GM18861 (cell line): Measurements from ENCODE around the gene ARHGEF10L.

Experiments used
- ATAC-seq: cut with Tn5 transposase; IDR thresholded peaks from one replicate; pipeline ENCODE4 v1.9.1; 2021; ENCODE audit not compliant: unreplicated experiment

The ARHGEF10L gene

DNA sequence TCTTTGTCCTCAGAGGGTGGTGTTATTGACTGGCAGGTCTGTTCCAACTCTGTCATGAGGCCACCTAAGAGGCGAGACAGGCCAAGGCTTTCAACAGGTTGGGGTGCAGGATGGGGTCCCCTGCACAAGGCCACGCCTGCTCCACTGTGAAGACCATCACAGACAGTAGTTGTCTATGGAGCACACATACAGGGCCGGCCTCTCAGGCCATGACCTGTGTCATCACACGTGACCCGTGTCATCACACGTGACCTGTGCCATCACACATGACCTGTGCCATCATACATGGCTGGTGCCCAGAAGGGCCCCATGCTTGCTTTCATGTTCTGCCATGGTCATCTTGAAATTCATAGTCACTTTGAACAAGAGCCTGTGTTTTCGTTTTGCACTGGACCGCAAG is 91.9 kb downstream of the ARHGEF10L start:
- no peak for ATAC-seq

DNA sequence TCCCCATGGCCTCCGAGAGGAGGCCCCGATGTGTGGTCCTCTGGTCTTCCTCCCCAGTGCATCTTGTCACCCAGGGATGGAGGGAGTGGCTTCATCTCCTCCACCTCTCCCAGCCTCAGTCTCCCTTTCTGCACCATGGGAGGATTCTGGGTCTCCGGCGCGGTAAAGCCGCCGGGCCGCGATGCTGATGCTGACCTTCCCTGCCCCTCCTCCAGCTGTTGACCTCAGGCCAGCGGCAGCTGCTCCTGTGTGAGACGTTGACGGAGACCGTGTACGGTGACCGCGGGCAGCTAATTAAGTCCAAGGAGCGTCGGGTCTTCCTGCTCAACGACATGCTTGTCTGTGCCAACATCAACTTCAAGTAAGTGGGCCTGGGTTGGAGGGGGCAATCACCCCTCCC is 92.6 kb downstream of the ARHGEF10L start:
- no peak for ATAC-seq

DNA sequence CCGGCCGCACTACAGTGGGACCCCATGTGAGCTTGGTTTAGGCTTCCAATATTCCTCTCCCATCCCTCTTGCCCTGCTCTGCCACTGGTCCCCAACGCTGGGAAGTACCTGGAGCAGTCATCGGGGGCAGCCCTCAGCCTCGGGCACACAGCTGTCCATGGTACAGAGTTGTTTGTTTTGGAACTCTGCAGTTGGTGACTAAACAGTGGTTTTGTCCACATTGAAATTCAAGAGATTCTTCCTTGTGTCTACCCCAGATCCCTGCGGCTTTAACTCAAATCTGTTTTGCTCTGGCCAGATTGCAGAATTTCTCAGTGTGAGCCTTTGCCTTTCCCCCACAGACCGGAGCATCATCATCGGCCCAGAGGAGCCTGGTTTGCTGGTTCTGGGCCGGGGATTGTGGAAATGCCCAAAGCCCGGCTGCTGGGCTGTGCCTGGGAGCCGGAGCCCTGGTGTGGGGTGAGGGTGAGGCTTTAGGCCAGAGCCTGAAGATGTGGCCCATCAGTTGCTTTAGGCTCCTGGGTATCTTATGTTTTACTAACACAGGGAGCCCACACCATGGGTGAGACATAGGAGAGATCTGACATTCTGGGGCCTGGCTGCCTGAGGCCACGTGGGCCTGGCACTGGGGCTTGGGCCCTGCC is 93.2 kb downstream of the ARHGEF10L start:
- no peak for ATAC-seq

DNA sequence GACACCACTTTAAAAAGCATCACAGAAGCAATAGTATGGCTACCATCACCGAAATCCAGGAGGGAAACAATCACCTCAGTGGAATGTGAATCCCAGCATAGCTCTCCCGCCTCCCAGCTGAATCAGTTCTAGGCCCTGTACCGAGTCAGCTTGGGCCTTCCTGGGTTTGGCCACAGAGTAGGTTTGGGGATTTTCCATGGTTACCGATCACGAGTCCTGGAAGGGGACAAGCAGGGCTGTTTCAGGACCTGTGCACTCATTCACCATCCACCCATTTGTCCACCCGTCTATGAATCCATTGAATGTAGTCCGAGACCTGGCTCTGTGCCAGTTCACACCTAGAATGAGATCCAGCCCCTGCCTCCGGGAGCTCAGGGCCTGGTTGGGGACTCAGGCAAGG is 94.2 kb downstream of the ARHGEF10L start:
- ATAC-seq = no peak

DNA sequence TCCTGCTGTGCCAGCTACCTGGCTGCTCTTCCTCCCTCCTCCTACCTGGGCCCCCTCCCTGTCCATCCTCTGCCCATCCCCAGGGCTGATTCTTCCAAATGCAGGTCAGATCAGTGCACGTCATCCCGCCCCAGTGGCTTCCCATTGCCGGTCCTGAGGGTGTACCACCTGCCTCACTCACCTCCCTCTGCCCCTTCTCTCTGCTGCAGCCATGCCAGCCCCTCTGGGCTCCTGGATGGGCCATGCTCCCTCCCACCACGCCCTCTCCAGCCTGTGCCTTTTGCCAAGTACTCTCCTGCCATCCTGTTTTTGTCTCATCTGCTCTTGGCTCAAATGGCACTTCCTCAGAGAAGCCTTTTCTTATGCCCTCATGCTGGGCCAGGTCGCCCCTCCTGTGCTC is 95.8 kb downstream of the ARHGEF10L start:
- ATAC-seq = no peak

DNA sequence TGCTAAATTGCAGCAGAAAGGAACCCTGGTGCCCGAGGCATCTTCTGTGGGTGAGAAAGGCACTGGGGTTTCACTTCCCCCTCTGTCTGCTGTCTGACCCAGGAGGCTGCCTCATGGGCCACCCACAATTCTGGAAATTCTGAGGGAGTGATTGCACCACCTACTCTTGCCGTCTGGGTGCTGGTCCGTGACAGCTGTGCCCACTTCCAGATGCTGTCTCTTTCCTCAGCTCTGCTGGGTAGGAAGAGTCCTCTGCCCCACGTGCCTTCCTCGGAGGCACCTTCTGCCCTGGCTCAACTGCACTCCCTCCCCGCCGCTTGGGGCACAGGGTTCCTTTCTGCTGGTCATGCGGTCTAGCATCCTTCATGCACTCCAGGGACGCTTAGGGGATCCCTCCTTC is 96.3 kb downstream of the ARHGEF10L start:
- ATAC-seq = no peak

DNA sequence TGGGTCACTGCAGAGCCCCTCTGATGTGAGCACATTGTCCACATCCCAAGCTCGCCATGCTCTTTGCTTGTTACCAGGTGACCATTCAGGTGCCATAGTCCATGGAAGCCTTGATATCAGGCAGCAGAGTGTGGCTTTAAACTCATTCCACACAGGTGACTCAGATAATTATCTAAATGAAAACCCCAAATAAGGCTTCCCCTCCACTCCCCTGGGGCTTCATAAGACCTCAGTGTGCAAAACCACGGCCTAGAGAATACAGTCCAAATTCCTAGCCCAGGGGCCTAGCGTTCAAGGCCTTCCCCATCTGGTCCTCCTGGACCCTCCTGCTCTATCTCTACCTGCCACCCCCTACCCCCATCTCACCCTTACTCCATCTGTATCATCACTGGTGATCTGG is 97.1 kb downstream of the ARHGEF10L start:
- ATAC-seq = no peak

DNA sequence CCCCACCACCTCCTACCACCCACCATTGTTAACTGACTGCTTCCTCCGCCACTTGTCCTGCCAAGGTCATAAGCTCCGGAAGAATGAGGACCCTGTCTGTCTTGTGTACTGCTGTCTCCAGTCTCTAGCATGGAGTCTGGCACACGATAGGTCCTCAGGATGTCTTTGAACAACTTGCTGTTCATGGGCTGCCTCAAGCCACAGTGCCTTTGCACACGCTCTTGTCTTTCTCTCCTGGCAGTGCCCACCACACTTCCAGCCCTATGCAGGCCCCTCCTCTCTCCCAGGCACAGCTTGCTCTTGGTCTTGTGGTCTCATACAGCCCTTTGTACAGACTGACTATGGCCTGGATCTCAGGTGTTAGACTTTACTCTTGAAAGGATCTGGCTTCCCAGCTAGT is 97.6 kb downstream of the ARHGEF10L start:
- ATAC-seq = no peak

DNA sequence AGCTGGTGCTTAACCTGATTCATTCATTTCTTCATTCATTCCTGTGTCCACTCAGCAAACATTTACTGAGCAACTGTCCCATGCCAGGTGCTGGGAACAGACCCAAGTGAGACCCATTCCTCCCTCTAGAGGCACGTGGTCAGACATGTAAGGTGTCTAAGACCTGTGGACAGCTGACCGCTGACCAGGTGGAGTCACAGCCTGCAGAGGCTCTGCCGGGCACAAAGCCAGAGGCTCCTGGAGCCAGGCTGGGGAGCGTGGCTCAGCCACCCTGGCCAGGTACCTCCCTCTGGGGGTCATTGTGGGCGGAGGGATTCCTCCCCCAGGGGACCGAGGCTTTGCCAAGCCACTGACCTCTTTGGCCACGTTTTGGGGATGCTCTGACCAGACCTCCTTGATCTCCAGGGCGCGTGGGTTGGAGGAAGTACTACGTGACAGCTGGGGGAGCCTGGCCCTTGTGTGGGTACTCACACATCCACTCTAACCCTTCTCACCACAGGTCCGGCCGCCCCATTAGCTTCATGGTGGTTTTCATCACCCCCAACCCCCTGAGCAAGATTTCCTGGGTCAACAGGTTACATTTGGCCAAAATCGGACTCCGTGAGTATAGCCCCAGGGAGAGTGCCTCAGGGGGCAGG is 100.3 kb downstream of the ARHGEF10L start:
- ATAC-seq = no peak

DNA sequence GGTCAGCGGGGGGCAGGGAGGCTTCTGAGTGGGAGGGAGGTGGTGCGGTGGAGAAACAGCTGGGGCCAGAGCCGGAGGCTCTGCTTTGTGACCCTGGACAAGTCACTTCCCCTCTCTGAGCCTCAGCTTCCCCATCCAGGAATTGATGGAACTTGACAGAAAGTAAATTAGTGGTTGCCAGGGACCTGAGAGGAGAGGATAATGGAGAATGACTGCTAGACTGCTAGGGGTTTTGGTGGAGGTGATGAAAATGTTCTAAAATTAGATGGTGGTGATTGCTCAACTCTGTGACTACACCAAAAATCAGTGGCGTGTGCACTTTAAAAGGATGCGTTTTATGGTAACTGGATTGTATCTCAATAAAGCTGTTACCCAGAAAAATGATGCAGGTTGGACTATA is 100.9 kb downstream of the ARHGEF10L start:
- ATAC-seq = no peak

DNA sequence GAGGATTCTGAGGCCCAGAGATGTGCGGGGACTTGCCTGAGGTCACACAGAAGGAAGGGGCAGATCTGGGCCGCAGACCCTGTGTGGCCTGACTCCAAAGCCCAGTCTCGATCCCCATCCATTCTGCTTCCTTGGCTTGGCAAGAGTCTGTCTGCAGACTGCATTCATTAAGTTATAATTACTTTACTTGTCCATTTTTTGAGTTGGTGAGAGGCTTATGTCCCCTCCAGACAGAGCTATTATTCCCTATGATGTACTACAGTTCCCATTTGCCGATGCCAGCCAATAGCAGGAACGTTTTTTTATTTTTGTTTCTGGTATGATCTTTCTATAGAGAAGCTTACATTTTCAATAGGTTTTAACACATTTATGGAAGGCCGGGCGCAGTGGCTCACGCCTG is 101.5 kb downstream of the ARHGEF10L start:
- ATAC-seq = no peak

DNA sequence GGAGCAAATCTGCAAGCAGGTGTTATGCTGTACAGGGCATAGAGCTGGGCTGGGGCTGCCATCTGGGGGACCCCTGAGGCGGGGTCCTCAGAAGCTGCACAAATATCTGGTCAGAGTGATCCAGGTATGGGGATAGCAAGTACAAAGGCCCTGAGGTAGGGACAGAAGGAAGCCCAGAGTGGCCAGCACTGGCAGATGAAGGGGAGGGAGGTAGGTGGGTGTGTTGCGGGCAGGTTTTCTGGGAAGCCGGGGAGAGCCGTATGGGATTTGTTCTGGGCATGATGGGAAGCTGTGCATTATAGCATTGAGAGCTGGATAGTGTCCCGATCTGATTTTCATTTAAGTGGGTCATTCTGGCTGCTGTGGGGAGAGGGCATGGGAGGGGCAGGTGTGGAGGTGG is 102.7 kb downstream of the ARHGEF10L start:
- no peak for ATAC-seq

DNA sequence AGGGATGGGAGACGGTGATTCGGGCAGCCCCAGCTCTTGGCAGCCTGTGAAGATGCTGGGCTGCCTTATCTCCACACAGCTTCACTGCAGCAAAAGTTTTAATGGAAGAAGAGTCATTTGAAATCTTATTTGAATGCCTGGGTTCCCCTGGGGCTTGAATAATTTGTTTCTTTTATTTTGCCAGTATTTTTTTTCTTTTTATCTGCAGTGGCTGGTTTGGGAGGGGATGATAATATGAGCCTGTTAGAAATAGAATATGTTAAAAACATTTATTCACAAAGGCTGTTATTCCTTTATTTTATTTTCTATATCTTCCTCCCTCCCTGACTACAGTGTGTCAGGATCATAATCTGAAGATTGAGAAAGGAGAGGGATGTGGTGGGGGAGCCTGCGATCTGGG is 103.4 kb downstream of the ARHGEF10L start:
- ATAC-seq = no peak

DNA sequence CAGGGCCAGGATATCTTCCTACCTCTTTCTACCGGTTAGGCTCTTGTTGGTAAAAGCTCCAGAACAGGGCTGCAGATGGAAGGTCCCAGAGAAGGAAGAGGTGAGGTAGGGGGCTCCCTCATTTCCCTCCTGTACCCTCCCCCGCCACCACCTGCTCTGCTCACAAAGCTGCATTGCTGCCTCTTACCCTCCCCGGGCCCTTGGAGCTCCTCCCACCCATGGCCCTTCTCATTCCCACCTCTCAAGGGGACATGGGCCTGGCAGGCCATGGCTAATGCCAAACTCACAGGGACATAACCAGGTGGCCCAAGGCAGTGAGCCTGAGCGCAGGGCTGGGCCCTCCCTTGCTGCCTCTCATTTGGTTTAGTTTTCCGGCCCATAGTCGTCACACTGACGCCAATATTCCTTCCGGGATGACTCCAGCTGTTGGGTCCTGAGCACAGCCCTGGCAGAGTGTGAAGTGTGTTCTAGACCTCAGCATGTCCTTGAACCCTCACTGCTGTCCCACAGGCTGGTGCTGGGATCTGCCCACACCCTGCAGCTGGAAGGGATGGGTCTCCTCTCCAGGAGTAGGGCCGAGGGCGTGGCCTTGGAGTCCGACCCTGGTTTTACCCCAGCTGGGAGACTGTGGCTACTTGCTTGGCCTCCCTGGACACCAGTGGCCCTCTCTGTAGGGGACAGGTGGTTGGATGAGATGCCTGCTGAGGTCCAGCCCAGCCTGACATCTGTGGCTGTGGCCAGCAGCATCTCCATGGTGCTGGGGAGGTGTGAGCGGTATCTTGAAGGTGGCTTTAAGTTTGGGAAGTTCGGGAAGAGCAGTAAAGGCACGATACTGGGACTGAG is 104.6 kb downstream of the ARHGEF10L start:
- ATAC-seq = no peak

DNA sequence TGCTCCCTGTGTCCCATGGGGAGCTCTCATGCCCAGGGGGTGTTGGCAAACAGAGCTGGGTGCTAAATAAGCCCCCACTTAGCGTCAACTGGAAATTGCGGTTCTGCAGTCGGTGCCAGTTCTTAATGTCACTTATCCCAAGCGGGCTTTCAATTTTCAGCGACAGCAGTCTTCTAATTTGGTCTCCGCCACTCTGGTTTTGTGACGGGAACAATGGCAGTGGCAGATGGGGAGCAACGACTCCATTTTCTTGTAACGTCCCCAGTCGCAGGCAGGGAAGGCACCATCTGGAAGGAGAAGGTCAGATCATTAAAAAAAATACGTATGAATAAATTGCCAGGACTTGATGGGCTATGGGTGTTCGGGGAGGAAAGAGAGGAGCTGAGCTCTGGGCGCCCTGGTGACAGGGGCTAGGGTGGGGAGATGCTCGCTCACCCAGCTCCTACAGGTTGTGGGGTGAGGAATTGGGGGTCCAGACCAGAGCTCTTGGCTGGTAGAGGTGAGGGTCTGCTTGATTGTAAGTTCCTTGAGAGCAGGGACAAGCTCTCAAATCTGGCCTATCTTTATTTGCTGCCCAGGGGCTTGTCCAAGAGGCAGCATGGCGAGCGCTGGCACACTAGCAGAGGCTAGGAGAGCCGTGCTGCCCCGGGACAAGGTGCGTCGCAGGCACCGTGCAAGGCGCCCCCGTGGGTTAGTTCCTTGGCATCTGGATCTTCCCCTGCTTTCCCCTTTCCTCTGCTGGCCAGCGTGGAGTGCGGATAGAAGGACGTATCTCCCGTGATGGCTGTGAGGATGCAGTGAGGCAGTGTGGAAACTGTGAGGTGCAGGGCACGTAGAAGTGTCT is 105.8 kb downstream of the ARHGEF10L start:
- no peak for ATAC-seq

DNA sequence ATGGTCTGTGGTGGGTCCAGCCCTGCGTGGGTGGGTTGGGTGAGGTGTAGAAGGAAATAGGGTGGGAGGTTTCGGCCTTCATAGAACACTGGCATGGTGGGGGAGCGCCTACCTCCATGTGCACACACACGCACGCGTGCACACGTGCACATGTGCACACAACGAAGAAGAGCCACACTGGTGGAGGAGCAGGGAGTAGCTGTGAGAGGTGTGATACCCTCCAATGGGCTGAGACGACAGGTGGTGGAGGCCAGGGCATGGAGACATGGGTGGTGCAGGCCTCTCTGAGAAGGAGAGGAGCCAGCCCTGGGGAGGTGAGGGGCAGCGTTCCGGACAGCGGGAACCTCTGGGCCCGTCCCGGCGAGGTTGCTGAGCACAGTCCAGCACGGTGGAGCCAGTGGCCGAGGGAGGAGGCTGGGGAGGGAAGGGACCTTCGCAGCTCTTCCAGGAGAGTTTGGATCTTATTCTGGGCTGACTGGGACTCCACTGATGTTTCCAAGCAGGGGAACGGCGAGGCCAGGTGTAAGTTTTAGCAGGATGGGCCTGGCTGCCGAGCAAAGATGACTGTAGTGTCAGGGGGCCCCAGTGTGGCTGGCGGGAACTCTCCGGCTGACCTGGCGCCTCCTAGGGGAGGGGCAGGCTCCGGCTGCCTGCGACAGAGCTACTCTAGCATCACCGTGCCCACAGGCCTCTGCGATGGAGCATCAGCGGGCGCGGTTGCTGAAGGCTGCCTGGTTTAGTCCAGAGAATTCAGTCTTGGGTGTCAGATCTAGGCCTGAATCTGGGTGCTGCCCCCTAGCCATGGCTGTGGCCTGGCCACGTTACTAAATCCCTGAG is 107.2 kb downstream of the ARHGEF10L start:
- no peak for ATAC-seq

DNA sequence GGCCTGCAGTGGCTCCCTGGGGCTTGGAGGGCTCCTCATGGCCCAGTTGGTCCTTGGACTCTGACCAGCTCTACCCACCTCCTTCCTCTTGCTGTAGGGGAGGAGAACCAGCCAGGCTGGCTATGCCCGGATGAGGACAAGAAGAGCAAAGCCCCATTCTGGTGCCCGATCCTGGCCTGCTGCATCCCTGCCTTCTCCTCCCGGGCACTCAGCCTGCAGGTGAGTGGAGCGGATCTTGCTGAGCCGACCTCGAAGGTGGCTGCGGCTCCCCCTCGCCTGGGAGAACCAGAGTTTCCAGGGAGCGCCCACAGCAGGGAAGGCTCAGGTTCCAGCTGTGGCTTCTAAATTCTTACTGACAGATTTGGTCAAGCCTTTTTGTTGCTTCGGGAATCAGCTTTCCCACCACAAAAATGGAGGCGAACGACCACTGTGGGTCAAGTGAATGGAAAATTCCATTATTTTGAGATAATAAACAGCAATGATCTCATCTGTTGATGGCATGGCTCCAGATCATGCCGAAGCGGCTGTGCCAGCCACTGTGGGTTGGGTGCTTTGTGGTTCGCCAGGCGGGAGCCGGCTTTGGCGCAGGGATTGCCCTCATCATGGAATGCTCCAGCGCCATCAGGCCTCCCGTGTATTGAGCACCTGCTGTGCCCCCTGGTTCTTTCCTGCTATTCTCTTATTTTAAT is 109.1 kb downstream of the ARHGEF10L start:
- ATAC-seq = no peak

DNA sequence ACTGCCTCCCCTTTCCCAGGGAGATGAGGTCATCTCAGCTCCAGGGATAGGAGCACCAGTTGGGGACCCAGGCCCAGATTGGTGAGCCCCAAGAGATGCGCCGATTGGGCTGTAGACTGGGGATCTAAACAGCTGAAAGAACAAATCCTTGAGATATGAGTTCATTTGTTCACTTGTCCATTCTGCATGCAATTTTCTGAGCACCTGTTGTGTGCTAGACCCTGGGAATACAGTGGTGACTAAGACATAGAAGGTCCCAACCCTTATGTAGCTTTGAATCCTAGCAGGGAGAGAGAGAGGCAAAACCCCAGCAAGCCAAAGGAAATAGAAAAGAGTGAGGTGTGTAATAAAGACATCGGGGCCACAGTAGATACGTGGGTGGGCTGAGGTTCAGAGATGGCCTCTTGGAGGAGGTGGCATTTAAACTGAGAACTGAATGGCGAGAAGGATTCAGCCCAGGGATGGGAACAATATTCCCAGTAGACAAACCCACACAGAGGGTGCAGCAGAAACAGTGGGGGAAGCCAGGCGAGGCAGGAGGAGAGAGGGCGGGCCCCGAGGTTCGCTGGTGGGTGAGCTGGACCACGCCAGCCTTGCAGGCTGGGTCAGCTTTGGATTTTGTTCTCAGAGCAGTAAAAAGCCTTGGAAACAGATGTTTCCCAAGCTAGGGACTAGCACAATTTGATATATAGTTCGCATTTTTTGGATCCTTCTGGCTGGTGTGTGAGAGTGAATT is 110.0 kb downstream of the ARHGEF10L start:
- no peak for ATAC-seq

DNA sequence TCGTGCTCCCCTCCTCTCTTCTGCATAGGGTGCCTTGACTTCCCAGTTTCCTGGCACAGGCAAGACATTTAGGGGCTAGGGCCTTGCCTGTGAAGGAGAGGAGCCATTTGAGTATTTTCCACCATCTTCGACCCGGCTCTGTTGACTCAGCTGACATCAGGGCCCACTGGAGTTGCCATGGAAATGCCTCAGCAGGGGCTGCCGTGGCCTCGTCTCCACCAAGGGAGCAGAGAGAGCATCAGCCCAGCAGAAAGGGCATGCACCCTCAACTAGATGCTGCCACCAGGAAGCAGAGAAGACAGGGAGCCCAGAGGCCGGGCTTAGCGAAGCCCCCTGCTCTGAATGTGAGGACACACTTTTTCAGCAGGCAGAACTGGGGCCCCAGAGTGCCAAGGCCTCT is 113.8 kb downstream of the ARHGEF10L start:
- no peak for ATAC-seq
